ENCODE measurements around the gene NIPAL3. TPM values are rescaled to one million over a fixed set of nuclear protein-coding genes. Genes with fewer than 3 reads are reported as not detected.

NIPAL3 gene
- total RNA-seq, 1 experiment from 2014 or later = 11.2 TPM

DNA sequence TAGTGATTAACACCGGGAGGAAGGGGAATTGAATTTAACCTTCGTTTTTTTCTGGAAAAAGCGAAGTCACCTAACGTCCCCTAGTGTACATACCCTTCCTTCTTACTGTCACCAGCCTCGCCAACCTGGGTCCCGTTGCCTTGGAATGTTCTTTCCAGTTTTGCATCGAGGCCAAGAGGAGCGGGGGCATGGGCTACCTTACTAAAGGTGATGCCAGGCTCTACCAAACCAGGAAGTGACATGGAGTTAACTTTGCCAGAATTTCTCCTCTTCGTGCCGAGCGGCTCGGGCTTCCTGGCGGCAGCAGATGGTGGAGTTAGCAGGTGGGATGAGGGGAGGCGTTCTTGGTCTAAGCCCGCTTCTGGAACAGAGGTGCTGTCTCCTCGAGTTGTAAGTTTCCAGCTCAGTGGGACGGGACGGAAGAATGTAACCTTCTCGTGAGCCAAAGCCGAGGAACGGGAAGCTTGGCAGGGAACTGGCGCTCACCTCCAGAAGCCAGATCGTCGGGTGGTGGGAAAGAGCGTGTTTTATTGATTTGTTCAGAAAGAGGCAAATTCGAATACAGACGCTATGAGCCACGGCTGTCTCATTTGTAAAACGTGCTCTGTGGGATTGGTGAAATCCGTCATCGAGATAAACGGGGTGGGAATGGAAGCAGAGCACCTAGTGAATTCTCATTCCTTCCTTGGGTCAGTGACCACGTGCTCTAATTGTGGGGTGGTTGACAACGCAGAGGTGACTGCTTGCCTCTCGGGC, 486 bp downstream of the NIPAL3 start (continued):
- TF ChIP-seq, protein P1, sequence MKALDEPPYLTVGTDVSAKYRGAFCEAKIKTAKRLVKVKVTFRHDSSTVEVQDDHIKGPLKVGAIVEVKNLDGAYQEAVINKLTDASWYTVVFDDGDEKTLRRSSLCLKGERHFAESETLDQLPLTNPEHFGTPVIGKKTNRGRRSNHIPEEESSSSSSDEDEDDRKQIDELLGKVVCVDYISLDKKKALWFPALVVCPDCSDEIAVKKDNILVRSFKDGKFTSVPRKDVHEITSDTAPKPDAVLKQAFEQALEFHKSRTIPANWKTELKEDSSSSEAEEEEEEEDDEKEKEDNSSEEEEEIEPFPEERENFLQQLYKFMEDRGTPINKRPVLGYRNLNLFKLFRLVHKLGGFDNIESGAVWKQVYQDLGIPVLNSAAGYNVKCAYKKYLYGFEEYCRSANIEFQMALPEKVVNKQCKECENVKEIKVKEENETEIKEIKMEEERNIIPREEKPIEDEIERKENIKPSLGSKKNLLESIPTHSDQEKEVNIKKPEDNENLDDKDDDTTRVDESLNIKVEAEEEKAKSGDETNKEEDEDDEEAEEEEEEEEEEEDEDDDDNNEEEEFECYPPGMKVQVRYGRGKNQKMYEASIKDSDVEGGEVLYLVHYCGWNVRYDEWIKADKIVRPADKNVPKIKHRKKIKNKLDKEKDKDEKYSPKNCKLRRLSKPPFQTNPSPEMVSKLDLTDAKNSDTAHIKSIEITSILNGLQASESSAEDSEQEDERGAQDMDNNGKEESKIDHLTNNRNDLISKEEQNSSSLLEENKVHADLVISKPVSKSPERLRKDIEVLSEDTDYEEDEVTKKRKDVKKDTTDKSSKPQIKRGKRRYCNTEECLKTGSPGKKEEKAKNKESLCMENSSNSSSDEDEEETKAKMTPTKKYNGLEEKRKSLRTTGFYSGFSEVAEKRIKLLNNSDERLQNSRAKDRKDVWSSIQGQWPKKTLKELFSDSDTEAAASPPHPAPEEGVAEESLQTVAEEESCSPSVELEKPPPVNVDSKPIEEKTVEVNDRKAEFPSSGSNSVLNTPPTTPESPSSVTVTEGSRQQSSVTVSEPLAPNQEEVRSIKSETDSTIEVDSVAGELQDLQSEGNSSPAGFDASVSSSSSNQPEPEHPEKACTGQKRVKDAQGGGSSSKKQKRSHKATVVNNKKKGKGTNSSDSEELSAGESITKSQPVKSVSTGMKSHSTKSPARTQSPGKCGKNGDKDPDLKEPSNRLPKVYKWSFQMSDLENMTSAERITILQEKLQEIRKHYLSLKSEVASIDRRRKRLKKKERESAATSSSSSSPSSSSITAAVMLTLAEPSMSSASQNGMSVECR (CRISPR knock-in tag; IDR thresholded peaks at IDR 0.05; ENCODE audit: borderline replicate concordance) = no peak
- TF ChIP-seq, protein P2, sequence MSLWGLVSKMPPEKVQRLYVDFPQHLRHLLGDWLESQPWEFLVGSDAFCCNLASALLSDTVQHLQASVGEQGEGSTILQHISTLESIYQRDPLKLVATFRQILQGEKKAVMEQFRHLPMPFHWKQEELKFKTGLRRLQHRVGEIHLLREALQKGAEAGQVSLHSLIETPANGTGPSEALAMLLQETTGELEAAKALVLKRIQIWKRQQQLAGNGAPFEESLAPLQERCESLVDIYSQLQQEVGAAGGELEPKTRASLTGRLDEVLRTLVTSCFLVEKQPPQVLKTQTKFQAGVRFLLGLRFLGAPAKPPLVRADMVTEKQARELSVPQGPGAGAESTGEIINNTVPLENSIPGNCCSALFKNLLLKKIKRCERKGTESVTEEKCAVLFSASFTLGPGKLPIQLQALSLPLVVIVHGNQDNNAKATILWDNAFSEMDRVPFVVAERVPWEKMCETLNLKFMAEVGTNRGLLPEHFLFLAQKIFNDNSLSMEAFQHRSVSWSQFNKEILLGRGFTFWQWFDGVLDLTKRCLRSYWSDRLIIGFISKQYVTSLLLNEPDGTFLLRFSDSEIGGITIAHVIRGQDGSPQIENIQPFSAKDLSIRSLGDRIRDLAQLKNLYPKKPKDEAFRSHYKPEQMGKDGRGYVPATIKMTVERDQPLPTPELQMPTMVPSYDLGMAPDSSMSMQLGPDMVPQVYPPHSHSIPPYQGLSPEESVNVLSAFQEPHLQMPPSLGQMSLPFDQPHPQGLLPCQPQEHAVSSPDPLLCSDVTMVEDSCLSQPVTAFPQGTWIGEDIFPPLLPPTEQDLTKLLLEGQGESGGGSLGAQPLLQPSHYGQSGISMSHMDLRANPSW (CRISPR knock-in tag; conservative IDR thresholded peaks at IDR 0.05; ENCODE audit: low read depth) = no peak
- TF ChIP-seq ZNF138 (CRISPR knock-in tag; conservative IDR thresholded peaks at IDR 0.05) = no peak
- TF ChIP-seq ZNF416 (CRISPR knock-in tag; IDR thresholded peaks at IDR 0.05) = no peak
- TF ChIP-seq, protein P3, sequence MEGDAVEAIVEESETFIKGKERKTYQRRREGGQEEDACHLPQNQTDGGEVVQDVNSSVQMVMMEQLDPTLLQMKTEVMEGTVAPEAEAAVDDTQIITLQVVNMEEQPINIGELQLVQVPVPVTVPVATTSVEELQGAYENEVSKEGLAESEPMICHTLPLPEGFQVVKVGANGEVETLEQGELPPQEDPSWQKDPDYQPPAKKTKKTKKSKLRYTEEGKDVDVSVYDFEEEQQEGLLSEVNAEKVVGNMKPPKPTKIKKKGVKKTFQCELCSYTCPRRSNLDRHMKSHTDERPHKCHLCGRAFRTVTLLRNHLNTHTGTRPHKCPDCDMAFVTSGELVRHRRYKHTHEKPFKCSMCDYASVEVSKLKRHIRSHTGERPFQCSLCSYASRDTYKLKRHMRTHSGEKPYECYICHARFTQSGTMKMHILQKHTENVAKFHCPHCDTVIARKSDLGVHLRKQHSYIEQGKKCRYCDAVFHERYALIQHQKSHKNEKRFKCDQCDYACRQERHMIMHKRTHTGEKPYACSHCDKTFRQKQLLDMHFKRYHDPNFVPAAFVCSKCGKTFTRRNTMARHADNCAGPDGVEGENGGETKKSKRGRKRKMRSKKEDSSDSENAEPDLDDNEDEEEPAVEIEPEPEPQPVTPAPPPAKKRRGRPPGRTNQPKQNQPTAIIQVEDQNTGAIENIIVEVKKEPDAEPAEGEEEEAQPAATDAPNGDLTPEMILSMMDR (IDR thresholded peaks at IDR 0.05) = no peak
- TF ChIP-seq ZNF219 (CRISPR knock-in tag; IDR thresholded peaks at IDR 0.05; ENCODE audit: borderline replicate concordance) = no peak

DNA sequence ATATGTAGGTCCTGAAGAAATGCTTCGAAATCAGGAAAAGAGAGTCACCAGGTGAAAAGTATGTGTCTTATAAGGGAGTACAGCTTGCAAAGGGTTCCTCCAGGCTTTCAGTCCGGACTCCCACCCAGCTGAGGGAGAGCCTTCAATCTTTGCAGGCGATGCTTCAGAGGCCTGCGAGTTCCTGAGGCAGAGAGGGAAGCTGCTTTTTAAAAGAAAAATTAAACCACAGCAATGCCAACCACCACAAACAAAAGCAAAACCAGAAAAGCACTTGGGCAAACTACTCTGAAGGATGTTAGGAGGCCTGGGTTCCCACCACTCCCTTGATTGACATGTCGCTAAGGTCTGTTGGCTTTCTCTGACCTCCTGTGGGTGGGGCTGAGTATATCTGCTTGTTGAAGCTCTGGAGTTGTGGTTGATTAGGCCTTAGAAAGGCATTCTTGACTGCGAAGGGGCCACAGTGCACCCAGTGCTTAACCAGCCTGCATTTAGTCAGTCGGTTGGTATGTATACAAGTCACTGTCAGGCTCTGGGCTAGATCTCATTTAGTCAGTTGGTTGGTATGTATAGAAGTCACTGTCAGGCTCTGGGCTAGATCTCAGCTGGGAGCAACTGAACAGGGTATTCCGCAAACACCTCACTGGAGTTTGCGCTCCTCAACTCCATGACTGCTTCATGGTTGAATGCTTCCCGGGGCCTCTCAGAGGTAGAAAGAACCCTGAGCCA, 1.2 kb downstream of the NIPAL3 start:
- no peak overlapping the region for H3K27ac Mint-ChIP-seq
- peaks cover 6% of the 10 kb centered on the region; the same call in 1 of the 2 replicates for H3K36me3 Mint-ChIP-seq
- POLR2A ChIA-PET = no interaction called here
- TF ChIP-seq USF2 (CRISPR knock-in tag; IDR thresholded peaks at IDR 0.05) (no peak), TCF7 (CRISPR knock-in tag; IDR thresholded peaks at IDR 0.05; ENCODE audit: low read depth) (no peak), ATF2 (CRISPR knock-in tag; IDR thresholded peaks at IDR 0.05; ENCODE audit: borderline replicate concordance, low read depth) (no peak), MXD4 (CRISPR knock-in tag; IDR thresholded peaks at IDR 0.05; ENCODE audit: borderline replicate concordance) (no peak), CDX4 (CRISPR knock-in tag; IDR thresholded peaks at IDR 0.05; ENCODE audit: borderline replicate concordance) (no peak)
- TF ChIP-seq, protein P1 (CRISPR knock-in tag; IDR thresholded peaks at IDR 0.05; ENCODE audit: borderline replicate concordance) = no peak
- TF ChIP-seq, protein P4, sequence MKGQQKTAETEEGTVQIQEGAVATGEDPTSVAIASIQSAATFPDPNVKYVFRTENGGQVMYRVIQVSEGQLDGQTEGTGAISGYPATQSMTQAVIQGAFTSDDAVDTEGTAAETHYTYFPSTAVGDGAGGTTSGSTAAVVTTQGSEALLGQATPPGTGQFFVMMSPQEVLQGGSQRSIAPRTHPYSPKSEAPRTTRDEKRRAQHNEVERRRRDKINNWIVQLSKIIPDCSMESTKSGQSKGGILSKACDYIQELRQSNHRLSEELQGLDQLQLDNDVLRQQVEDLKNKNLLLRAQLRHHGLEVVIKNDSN (CRISPR knock-in tag; IDR thresholded peaks at IDR 0.05) = no peak

More for the DNA sequence above, 1.2 kb downstream of the NIPAL3 start:
- Mint-ChIP-seq H3K27me3 (ENCODE audit: low read depth) (no peaks in the 10 kb centered on the region), H3K4me3 (peak overlapping the region; percentile 93), H3K9me3 (peaks cover 3% of the 10 kb centered on the region; the same call in 1 of the 2 replicates), H3K4me1 (peaks cover 44% of the 10 kb centered on the region)
- CTCF ChIA-PET = interaction anchor here (1.2 to 5.1 kb wide), 9 partner anchors 8 to 266 kb away, joined by 3 to 41 read pairs (median 18); partner anchors contain the start of gene RCAN3
- ATAC-seq = no peak
- no peak for DNase-seq (ENCODE audit: low spot score)
